Prostate gland (tissue), 2 donors: ENCODE results near the gene ADIRF. TPM values are rescaled to one million over a fixed set of nuclear protein-coding genes. Genes with fewer than 3 reads are reported as not detected.
"Not testable (repeated sequence)": the region's sequence is repeated elsewhere in the genome, so short reads cannot be mapped to it uniquely, and the experiment has no call there.

ENCODE experiments used
- DNase-seq: peaks from one replicate; pipeline ENCODE4 v3.0.0-alpha.2; 2019; ENCODE audit warnings: low spot score
- H3K27ac ChIP-seq, 2 donors: fragments of 200-600 bp; sonication (generic); 2 replicates each; pipeline ENCODE4 v1.5.1; 2017 to 2019
- H3K27me3 ChIP-seq: fragments of 200-600 bp; sonication (generic); replicated peaks from 2 replicates; pipeline ENCODE4 v1.5.1; 2019; ENCODE audit not compliant: insufficient read depth
- H3K36me3 ChIP-seq, 2 donors: fragments of 200-600 bp; sonication (generic); 1 replicate in 1 of 2; 2 replicates in 1 of 2; pipeline versions ENCODE4 v1.5.1 to v1.8.1; 2017 to 2019
- H3K4me1 ChIP-seq: fragments of 200-600 bp; sonication (generic); replicated peaks from 2 replicates; pipeline ENCODE4 v1.5.1; 2019
- H3K4me3 ChIP-seq, 2 donors: fragments of 200-600 bp; sonication (generic); 2 replicates each; pipeline ENCODE4 v1.5.1; 2017 to 2019
- H3K9me3 ChIP-seq: fragments of 200-600 bp; sonication (generic); 2 replicates; pipeline ENCODE4 v1.5.1; 2017
- WGBS: methylation state at CpG from one replicate; pipeline ENCODE4 v1.1.5; 2018; 5-methylcytosine and 5-hydroxymethylcytosine counted together
- intact Hi-C: fragments of 100-400 bp; cut with DNase I; formaldehyde crosslinking; loops from one replicate; pipeline ENCODE4 v1.14.2; 2022
- small RNA-seq, 2 donors: library from RNA; depleted of rRNA; stranded (forward); fragments of <200 nt; gene quantifications; one replicate each; pipeline ENCODE3, GENCODE V24; 2016
- total RNA-seq, 2 donors: library from RNA; depleted of rRNA; stranded (reverse); fragments of >200 nt; gene quantifications; one replicate each; pipeline ENCODE4 v1.1.0, GENCODE V29; 2016

The ADIRF gene
- total RNA-seq, 2 donors from 2014 or later: 128 to 347 TPM

DNA sequence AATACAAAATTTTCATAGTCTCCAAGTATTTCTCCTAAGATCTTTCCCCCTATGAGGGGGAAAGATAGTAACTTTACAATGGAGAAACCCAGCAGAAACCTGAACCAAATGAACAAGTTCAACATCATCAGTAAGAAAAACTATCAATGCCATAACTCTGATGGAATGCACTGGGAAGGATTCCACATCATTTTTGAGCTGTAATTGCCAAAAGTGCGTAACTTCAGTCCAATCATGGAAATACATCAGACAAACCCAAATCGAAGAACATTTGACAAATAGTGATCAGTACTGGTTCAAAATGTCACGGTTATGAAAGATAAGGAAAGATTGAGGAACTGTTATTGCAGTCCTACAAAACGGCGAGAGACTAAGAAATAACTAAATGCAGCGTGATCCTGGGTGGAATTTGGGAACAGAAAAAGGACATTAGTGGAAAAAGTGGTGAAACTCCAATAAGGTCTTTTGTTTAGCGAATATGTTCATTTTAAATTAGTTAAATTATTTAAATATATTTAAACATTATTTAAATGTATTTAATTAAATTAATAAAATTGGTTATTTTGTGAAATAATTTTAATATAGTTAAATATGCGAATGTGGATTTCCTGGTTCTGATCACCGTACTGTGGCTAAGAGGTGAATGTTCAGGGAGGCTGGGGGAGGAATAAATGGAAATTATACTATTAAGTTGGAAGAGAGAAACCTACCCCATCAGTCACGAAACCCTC, 46.9 kb downstream of the ADIRF start:
- H3K4me1 ChIP-seq, H3K27ac ChIP-seq, DNase-seq, H3K4me3 ChIP-seq, H3K27me3 ChIP-seq, H3K36me3 ChIP-seq, H3K9me3 ChIP-seq, intact Hi-C loops: not testable (repeated sequence)
- WGBS: 91% methylated on average over 10 of the region's 10 CpGs

DNA sequence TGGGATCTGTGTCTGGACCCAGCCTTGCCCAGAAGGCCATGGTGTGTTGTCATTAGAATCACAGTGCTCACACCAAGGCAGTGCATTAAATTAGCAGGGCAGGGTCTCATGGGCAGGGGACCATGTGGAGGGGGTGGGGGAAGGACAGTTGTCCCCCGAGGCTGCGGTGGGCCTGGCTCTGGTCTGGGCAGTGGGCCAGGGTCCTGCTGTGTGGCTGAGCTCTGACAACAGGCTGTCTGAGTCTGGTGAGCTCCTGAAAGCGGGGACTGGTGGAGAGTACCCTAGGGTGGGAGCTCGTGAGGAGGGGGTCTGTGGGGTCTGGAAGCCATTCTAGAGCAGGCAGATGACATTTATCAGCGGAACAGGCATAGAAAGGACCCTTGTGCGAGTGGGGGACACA, 49.8 kb downstream of the ADIRF start:
- H3K9me3 ChIP-seq, intact Hi-C loops, H3K27ac ChIP-seq, DNase-seq, H3K27me3 ChIP-seq, H3K36me3 ChIP-seq, H3K4me3 ChIP-seq, H3K4me1 ChIP-seq: not testable (repeated sequence)
- WGBS: 88% methylated on average over 6 of the region's 6 CpGs

DNA sequence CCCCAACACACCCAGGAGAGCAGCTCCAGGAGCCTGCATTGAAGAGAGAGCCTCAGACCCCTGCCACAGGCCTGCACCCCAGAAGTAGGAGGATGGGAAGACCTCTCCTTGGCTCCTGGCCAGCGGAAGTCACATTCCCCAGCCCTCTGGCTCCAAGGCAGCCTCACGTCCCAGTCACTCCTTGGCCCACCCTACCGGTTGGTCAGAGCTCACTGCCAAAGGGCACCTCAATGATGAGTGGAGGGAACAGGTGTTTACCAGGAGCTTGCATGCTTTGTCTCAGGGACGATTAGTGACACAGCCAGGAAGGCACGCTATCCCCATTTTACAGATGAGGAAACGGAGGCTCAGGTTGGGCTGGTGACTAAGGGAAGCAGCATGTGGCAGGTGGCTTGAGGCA, 50.8 kb downstream of the ADIRF start:
- intact Hi-C loops: not testable (repeated sequence)

DNA sequence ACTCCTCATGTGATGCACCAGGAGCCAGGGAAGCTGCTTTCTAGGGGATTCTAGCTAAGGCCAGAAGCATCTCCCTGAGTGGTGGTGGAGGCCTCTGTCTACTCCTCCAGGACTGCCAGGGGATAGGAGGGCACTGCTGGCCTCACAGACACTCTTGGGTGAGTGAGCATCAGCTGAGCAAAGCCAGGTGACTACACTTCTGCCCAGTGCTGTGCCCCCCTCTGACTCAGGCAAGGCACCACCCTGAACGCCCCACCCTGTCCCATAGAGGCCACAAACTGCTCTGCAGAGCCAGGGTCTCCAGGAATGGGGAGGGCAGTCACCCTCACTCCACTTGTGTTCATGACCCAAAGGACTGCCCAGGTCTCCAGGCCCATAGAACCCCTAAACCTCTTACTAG, 51.2 kb downstream of the ADIRF start:
- 100% methylated on average over 1 of the region's 1 CpG for WGBS
- H3K9me3 ChIP-seq, H3K27me3 ChIP-seq, DNase-seq, H3K27ac ChIP-seq, H3K4me3 ChIP-seq, intact Hi-C loops, H3K36me3 ChIP-seq, H3K4me1 ChIP-seq: not testable (repeated sequence)

More for the DNA sequence above, 50.8 kb downstream of the ADIRF start:
- not testable (repeated sequence) for DNase-seq, H3K27ac ChIP-seq, H3K9me3 ChIP-seq, H3K4me1 ChIP-seq, H3K36me3 ChIP-seq, H3K4me3 ChIP-seq, H3K27me3 ChIP-seq
- WGBS: 75% methylated on average over 6 of the region's 6 CpGs

DNA sequence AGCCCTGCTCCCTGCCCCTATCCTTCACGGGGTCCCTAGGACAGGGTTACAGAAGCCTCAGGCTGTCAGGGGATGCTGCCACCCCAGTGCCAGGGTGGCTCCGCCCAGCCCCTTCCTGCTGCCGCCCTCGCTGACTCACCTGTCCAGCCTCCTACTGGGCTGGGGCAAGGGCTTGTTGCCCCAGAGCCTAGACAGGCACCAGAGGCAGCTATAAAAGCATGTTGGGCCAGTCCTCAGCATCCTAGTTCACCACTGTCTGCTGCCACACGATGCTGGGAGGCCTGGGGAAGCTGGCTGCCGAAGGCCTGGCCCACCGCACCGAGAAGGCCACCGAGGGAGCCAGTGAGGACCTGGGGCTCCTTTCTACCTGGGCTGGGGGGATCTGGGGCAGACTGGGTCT, 51.8 kb downstream of the ADIRF start, which contains the start of gene FAM25A:
Gene FAM25A (plus strand): TSS at position 239 of the 400 bp plus-strand sequence. CDS start 31 bp downstream, at position 270.
- intact Hi-C loops, H3K4me1 ChIP-seq: not testable (repeated sequence)

More for the DNA sequence above, 51.8 kb downstream of the ADIRF start, which contains the start of gene FAM25A:
- H3K27me3 ChIP-seq, H3K4me3 ChIP-seq, H3K36me3 ChIP-seq, H3K9me3 ChIP-seq, H3K27ac ChIP-seq, DNase-seq: not testable (repeated sequence)
- 100% methylated on average over 3 of the region's 9 CpGs for WGBS

Small RNA genes lying within 50 kb of the gene (small RNA-seq; reads per million reads assigned to genes)
- 0 reads per million in 2 donors for gene BMS1P3
- 0 reads per million in 2 donors for gene FAM25A

Other genes with a start within 250 kb of the ADIRF start
- gene BMPR1A, start 211.9 kb upstream of the ADIRF start, total RNA-seq: 10 to 100 TPM; 53.9 to 58.1 TPM
- 10 to 100 TPM; 24.6 to 26.1 TPM for gene MMRN2, start 10.9 kb upstream of the ADIRF start, total RNA-seq
- 10 to 100 TPM; 38.5 to 46.6 TPM for gene SNCG, start 9.9 kb upstream of the ADIRF start, total RNA-seq
- not detected for gene FAM25A, start 51.8 kb downstream of the ADIRF start, total RNA-seq
- 100 to 1,000 TPM; 154 to 437 TPM for gene GLUD1, start 126.4 kb downstream of the ADIRF start, total RNA-seq
- gene SHLD2, start 126.7 kb downstream of the ADIRF start, total RNA-seq: 10 to 100 TPM; 25.2 to 43.5 TPM